Measurements from ENCODE around the gene CACNA1G.

Gene CACNA1G

DNA sequence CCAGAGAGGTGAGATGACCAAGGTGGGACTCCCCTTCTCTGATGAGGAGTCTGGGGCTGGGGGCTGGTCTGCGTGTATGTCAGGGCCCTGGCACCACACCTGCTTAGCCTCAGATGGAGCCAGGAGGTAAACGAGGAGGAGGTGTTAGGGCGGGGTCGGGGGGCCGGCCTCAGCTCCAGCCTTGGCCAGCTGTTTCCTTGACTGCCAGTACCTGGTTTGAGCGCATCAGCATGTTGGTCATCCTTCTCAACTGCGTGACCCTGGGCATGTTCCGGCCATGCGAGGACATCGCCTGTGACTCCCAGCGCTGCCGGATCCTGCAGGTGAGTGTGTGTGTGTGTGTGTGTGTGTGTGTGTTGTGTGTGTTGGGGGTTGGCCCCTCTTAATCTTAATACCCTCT, 8.1 kb downstream of the CACNA1G start:
- no peak for DNase-seq (ENCODE audit: low spot score)

DNA sequence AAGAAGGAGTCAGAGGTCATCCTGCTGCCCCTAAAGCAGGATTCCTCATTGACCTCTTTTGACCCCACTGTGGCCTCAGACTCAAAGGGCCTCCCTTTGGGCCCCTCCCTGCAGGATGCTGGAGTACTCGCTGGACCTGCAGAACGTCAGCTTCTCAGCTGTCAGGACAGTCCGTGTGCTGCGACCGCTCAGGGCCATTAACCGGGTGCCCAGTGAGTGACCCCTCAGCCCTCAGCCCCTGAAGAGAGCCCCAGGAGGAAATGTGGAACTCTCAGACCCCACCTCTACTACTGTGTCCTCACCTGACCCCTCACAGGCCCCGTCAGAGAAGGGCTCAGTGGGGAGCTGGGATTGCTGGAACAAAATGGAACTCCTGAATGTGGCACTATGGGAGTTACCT, 9.1 kb downstream of the CACNA1G start:
- DNase-seq (ENCODE audit: low spot score) = no peak

DNA sequence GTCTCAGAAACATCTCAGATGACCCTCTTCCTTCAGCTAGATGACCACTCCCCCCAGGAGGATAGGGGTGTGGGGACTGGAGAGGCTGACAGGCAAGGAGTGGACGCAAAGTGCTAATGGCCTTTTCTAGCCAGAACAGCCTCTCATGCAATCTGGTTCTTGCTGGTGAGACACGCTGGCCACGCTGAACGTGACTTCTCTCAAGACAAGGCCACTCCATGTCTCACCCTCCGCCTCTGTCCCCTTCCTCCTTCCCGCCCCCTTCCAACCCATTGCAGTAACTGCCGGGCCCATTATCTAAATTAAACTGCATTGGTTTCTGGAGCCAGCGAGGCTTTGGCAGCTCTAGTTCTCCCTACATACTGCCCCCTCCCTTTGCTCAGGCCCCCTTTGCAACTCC, 9.5 kb downstream of the CACNA1G start:
- no peak for DNase-seq (ENCODE audit: low spot score)

DNA sequence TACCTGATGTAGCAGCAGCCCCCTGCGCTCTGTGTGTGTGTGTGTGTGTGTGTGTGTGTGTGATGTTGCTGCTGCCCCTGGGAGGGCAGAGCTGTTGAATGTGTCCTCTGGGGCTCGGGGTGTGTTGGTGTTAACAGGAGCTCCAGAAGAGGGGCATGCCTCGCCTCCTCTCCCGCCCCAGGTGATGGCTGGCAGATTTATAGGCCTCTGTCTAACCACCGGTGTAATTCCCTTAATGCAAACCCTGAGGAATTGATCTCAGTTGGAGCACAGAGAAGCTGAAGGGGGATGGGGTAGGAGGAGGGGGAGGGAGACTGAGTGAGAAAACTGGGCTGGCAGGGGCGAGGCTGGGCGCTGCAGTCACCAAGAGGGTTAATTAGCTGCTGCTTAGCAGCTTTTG, 10.0 kb downstream of the CACNA1G start:
- DNase-seq (ENCODE audit: low spot score) = no peak

DNA sequence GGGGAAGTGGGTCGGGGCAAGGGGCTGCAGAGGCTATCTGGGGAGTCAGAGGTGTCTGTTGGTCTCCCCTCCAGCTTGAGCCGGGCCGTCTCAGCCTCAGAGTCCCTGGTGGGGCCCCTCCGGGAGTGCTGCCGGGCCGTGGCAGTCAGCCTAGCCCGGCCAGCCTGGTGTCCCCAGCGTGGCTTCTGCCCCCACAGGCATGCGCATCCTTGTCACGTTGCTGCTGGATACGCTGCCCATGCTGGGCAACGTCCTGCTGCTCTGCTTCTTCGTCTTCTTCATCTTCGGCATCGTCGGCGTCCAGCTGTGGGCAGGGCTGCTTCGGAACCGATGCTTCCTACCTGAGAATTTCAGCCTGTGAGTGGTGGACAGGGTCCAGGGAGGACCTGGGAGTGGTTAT, 11.2 kb downstream of the CACNA1G start:
- no peak for DNase-seq (ENCODE audit: low spot score)

DNA sequence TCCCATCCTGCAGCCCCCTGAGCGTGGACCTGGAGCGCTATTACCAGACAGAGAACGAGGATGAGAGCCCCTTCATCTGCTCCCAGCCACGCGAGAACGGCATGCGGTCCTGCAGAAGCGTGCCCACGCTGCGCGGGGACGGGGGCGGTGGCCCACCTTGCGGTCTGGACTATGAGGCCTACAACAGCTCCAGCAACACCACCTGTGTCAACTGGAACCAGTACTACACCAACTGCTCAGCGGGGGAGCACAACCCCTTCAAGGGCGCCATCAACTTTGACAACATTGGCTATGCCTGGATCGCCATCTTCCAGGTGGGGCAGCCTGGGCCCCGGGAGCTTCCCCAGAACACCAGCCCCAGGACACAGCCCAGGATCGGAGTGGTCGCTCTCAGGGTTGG, 12.0 kb downstream of the CACNA1G start:
- DNase-seq (ENCODE audit: low spot score) = no peak

DNA sequence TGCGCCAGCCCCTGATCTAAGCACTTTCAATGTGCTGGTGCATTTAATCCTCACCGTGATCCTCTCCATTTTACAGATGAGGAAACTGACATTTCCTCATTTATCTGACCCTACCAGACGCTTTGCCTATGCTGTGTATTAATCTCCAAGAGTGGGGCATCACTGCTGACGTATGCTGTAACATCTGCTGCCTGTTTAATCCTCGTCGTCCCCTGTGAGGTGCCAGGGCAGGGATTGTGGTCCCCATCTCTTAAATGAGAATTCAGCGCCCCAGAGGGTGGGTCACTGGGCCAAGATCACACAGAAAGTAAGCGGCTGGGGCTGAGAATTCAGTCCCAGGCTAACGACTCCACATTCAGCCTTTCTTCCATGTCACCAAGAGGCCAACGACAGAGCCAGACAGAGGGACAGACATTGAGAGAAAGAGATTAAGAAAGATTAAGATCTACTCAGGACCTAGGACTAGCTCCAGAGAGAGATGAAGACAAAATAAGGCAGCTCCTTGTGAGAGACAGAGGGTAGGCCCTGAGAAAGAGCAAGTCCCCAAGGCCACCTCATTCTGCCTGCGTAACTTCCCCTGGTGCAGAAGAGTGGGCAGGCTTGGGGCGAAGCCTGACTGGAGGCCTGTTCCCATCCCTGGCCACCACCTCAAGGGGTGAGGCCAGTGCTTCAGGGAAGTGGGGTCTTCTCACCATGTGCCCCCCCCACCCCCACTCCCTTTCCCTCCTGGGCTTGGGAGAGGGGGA, 13.5 kb downstream of the CACNA1G start:
- no peak for DNase-seq (ENCODE audit: low spot score)

DNA sequence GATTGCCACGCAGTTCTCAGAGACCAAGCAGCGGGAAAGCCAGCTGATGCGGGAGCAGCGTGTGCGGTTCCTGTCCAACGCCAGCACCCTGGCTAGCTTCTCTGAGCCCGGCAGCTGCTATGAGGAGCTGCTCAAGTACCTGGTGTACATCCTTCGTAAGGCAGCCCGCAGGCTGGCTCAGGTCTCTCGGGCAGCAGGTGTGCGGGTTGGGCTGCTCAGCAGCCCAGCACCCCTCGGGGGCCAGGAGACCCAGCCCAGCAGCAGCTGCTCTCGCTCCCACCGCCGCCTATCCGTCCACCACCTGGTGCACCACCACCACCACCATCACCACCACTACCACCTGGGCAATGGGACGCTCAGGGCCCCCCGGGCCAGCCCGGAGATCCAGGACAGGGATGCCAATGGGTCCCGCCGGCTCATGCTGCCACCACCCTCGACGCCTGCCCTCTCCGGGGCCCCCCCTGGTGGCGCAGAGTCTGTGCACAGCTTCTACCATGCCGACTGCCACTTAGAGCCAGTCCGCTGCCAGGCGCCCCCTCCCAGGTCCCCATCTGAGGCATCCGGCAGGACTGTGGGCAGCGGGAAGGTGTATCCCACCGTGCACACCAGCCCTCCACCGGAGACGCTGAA, 15.2 kb downstream of the CACNA1G start:
- DNase-seq (ENCODE audit: low spot score) = no peak

DNA sequence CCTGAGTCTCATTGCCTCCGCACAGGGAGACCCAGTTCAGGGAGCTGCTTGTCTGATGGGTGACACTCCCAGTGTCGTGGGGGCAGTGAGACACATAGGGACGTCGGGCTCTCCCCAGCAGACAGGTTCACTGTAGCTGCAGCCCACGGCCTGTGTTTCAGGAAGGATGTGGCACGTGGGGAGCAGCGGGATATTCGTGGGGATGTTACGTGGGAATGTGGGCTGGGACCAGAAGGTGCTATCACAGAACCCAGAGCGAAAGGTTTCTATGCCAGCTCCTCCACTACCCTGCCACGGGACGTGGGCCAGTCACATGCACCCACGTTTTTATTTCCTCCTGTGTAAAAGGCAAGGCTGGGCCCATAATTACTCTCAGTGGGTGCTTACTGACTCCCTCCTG, 16.3 kb downstream of the CACNA1G start:
- no peak for DNase-seq (ENCODE audit: low spot score)

DNA sequence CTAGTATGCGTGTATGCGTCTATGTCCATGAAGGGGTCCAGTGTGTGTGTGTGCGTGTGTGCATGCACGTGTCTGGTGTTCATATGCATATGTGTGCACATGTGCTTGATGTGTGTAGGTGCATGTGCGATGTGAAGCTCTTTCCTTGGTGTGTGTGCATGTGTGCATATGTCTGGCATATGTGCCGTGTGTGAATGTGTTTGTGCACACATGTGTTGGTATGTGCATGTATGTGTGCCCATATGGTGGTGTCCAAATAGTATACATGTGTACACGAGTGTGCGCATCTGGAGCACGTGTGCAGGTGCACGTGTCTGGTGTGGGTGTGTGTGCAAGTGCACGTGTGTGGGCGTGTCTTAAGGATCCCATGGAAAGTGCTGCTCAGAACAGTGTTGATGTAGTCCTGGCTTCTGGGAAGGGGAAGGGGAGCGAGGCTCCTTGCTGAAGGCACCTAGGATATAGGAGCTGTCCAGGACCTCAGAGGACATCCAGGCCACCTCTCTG, 17.0 kb downstream of the CACNA1G start:
- no peak for DNase-seq (ENCODE audit: low spot score)

DNA sequence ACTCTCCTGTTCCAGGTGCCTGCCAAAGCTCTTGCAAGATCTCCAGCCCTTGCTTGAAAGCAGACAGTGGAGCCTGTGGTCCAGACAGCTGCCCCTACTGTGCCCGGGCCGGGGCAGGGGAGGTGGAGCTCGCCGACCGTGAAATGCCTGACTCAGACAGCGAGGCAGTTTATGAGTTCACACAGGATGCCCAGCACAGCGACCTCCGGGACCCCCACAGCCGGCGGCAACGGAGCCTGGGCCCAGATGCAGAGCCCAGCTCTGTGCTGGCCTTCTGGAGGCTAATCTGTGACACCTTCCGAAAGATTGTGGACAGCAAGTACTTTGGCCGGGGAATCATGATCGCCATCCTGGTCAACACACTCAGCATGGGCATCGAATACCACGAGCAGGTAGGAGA, 17.7 kb downstream of the CACNA1G start:
- no peak for DNase-seq (ENCODE audit: low spot score)

DNA sequence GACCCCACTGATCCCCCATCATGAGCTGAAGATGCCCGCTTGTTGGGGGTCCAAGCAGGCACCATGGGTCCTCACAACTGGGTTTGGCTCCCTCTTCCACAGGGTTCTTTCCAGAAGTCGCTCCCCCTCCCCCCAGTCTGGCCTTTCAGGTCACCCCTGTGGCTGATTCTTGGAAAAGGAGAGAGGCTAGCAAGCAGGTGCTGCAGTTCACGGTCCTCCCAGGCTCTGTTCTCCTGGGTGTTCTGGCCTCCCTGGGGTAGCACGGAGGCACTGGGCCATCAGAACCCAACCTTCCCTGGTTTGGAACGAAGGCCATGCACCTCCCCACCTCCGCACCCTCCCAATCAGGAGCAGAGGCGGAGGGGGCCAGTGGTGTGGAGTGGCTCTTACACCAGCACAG, 18.9 kb downstream of the CACNA1G start:
- no peak for DNase-seq (ENCODE audit: low spot score)

DNA sequence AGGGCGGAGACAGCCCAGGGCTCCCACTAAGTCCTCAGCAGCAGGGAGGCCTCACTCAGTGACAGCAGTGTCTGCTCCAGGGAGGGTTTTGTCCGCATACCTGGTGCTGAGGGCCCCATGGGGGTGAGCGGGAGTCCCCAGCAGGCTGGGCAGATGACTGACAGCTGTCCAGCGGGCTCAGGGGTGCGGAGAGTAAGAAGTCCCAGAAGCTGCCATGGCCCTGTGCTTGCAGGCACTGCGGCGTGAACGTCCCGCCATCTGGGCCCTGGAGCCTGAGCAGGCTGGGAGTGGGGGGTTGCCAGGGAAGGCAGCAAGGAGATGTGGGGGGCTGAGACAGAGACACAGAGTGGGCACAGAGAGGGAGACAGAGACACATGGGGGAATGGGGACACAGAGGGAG, 20.1 kb downstream of the CACNA1G start:
- DNase-seq (ENCODE audit: low spot score) = no peak

DNA sequence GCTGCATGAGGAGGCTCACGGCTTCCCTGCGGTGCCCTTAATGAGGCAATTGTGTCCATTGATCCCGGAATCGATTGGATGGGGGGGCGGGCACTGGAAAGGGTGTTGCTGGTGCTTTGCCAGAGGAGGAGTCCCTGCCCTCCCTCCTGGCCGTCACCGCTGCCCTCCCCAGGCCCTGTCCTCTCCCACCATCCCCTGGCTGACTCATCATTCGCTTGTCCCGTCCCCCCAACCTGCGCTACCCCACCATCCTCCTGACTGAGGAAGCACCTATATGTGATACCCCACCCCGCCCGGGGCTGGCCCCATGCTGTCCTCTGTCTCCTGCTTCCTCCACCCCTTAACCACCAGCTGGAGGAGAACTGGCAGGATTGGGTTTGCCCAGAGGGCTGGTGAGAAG, 20.8 kb downstream of the CACNA1G start:
- no peak for DNase-seq (ENCODE audit: low spot score)

DNA sequence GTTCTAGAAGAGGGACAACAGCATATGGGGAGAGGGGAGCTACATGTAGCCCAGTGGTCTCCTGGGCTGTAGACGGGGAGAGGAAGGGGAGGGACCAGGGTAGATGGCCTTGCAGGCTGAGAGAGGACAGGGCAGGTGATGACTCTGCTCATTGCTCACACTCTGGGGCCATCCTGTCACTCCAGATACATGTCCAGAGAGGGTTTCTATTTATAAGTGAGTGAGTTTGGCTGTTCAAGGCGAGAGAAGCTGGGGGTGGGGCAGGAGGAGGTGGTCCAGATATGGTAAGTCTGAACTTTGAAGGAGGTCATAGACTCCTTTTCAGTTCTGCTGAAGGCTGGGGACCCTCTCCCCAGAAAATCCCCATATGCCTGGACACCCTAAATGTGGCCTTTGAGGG, 22.2 kb downstream of the CACNA1G start:
- no peak for DNase-seq (ENCODE audit: low spot score)

DNA sequence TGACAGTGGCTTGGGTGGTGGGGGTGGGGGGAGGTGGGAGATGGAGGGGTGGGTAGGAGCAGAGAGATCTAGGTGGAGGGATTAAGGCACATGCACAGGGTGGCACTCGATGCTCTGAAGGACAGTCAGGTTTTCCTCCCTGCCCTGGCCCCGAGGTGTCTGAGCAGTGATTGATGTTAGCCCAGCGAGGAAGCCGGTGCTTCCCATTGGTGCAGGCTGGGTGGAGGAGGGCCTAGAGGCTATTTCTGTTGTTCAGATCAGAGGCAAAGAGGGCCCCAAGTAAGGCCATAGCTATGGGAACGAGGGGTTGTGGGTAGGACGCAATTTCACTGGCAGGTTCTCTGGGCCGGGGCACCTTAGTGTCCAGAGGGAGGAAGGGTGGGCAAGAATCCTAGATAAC, 23.1 kb downstream of the CACNA1G start:
- no peak for DNase-seq (ENCODE audit: low spot score)

DNA sequence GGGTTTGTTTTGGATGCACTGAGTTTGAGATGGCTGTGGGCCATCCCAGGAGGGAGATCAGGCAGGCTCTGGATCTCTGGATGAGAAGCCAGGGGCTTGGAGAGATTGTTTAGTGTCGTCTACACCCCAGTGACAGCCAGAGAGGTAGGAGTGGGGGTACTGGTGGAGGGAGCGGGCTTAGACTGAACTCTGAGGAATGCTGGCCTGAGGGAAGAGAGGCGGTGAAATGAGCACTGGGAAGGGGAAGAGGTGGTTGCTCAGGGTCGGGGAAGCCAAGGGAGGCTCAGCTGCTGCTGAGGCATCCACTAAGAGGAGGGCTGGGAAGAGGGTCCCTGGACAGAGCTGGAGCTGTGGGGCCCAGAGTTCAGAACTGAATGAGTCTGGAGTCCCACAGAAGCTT, 23.6 kb downstream of the CACNA1G start:
- DNase-seq (ENCODE audit: low spot score) = no peak

DNA sequence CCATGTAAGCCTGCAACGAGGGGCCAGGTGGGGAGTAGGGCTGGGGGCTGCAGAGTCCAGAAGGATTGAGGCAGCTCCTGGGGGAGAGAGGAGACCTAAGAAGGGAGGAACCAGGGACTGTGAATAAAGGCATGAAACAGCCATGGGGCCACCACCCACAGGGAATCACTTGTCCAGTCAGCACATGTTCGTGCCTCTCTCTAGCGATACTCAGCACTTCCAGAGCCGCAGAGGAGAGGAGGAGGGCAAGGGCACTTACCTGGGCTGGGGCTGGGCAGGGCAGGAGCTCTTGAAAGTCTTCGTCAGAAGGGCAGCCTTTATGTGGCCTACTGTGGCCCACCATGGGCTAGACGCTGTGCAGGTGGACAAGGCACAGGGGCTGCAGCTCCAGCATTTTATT, 24.2 kb downstream of the CACNA1G start:
- no peak for DNase-seq (ENCODE audit: low spot score)

DNA sequence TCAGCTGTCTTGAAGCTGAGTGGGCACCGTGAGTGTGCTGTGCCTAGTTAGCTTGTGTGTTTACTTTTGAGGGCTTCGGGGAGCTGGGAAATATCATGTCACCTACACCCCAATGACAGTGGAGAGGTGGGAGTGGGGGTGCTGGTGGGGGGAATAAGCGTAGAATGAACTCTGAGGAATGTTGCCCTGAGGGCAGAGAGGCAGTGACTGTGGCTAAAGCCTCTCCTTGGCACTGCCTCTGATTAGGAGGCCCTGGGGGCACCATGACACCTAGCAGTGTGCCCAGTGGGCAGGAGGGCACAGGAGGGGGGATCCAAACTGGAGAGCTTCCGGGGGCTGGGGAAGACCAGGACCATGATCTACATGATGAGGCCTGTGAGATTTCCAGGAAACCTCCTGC, 24.8 kb downstream of the CACNA1G start:
- no peak for DNase-seq (ENCODE audit: low spot score)

DNA sequence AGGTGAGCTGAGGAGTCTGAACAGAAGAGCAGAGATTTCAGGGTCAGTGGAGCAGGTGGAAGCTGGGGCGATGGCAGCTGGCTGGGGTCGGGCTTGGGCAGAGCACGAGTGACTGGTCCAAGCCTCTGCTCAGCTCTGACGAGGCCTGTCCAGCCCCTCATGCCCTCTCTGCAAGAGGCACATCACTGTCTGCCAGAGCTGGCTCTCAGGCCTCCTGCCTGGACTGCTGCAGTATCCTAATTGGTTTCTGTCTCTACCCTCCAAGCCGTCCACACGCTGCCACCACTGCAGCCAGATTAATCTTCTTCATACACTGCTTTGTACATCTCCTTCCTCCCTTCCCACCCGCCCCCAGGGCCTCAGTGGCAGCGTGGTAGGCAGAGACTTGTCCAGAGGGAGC, 25.4 kb downstream of the CACNA1G start:
- no peak for DNase-seq (ENCODE audit: low spot score)

DNA sequence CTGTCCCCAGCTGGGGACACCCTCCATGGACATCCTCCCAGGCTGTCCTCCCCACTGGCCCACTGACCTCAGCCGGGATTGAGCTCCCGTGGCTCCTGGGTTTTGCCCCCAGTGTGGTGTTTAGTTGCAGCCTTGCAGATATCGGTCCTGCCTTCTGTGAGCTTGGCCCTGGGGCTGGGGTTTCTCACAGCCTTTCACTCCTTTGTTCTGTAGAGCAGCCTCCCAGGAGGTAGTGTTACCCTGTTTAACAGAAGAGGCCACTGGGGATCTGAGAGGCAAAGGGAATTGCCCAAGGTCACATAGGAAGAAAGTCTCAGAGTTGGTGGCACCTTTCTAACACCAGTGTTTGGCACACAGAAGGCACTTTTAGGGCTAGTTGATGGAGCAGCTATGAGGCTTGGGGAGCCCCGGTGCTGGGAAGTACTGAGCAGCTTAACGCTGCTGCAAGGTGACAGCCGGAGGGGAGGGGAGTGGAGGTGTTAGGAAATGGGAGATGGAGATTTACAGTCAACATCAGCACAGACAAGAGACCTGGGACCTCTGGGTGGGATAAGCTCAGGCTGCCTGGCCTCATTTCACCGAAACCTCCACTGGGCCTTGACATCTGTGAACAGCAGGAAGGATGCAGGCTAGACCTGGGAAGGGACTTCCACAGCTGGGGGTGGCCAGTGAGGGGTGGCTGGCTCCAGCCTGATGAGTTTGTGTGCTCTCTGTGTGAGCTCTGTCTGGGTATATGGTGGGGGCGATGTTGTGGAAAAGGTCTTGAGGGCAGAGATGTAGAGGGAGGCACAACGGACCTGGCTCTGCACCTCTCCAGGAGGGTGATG, 26.1 kb downstream of the CACNA1G start:
- DNase-seq (ENCODE audit: low spot score) = no peak

DNA sequence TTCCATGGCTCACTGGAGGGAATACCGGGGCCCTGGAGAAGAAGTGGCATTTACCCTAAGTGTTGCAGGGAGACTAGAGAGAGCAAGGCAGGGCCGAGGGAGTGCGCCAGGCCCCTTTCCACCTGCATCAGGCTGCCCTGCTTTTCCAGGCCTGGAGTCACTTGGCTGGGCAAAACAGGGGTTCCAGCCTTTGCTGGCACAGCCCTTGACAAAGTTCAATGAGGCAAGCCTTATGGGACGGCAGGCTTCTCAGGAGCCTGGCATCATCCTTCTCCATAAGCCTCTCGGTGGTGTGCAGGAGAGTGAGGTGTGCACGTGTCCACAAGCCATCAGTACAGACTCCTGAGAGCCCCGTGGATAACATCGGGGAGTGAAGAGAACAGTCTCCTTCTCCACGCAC, 27.1 kb downstream of the CACNA1G start:
- DNase-seq (ENCODE audit: low spot score) = no peak

DNA sequence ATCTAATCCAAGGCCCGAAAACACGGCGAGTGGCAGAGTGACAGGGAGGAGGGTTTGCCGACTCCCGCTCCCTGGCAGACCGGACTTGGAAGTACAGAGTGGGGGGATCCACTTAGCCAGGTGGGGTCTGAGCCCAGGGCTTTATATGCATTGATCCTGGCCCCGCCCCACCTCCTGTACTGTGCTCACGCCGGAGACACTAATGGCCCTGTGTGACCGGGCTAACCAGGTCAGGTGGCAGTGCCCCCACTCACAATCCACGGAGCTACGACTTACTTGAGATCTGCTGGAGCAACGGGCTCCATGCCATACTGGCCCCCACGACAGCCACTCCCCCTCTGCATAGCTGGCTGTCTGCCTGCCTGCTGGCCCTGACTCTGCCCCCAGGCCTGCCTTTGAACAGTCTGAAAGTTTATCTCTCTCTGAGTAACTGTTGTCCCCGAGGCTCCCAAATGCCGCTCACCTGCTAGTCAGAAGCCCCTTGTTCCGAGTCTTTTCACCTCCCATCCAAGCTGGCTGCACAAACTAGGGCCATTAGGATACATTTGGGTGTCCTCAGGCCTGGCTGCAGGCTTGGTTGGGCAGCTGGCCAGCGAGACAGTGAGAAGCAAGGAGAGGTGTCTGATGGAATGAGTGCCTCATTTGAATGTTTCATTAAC, 28.0 kb downstream of the CACNA1G start:
- DNase-seq (ENCODE audit: low spot score) = no peak
